SK-N-MC (cell line): Measurements from ENCODE around the gene LAMA5.

Experiments
- EZH2 ChIP-seq: fragments of 200-600 bp; sonication (generic); IDR thresholded peaks from one replicate; pipeline ENCODE4 v1.6.1; 2017; ENCODE audit warnings: antibody characterized with exemption
- FOXP2 ChIP-seq: optimal IDR thresholded peaks from 2 replicates; pipeline ENCODE3; 2011; ENCODE audit warnings: mild to moderate bottlenecking, moderate library complexity; ENCODE audit not compliant: insufficient read depth; ENCODE audit errors: extremely low read length, control extremely low read depth
- POLR2AphosphoS5 ChIP-seq: IDR thresholded peaks from 2 replicates; pipeline ENCODE4 v1.6.1; 2012; ENCODE audit warnings: mild to moderate bottlenecking, low read depth, low read length, borderline replicate concordance

GRCh38 chr20:62318400-62319345 is 48.4 kb downstream of the LAMA5 start:
- no peak for TF ChIP-seq EZH2
- TF ChIP-seq POLR2AphosphoS5 = no peak
- TF ChIP-seq FOXP2 = no peak
